Peyer's patch (tissue), 4 donors: ENCODE results near the gene XYLT1. TPM values are rescaled to one million over a fixed set of nuclear protein-coding genes. Genes with fewer than 3 reads are reported as not detected.

Experiments
- DNase-seq, 3 donors: peaks; one replicate each; pipeline ENCODE4 v3.0.0-alpha.2; 2017 to 2019
- H3K27ac ChIP-seq, 4 donors: fragments of 200-600 bp; sonication (generic); one replicate each; pipeline ENCODE4 v1.5.1; 2016 to 2019
- H3K27me3 ChIP-seq, 2 donors: fragments of 200-600 bp; sonication (generic); one replicate each; pipeline ENCODE4 v1.5.1; 2019
- H3K36me3 ChIP-seq, 3 donors: fragments of 200-600 bp; sonication (generic); one replicate each; pipeline ENCODE4 v1.5.1; 2016 to 2019
- H3K4me1 ChIP-seq, 4 donors: fragments of 200-600 bp; sonication (generic); one replicate each; pipeline ENCODE4 v1.5.1; 2016 to 2019
- H3K4me3 ChIP-seq, 4 donors: fragments of 200-600 bp; sonication (generic); 1 replicate in 3 of 4; 2 replicates in 1 of 4; pipeline ENCODE4 v1.5.1; 2016 to 2019; ENCODE audit warnings: mild to moderate bottlenecking in 1 of 4
- H3K9me3 ChIP-seq, 4 donors: fragments of 200-600 bp; sonication (generic); one replicate each; pipeline ENCODE4 v1.5.1; 2016 to 2019; ENCODE audit warnings: mild to moderate bottlenecking in 1 of 4
- CTCF ChIP-seq, 6 experiments: fragments of 450-650 bp in 4 of 6; fragments of 200-600 bp in 2 of 6; sonication (generic) in 1 of 6; IDR thresholded peaks; one replicate each; pipeline ENCODE4 v1.5.1; 2017 to 2019; ENCODE audit warnings: antibody characterized with exemption in 6 of 6, mild to moderate bottlenecking in 3 of 6, moderate library complexity in 1 of 6
- POLR2A ChIP-seq, 2 donors: fragments of 450-650 bp; IDR thresholded peaks; one replicate each; pipeline ENCODE4 v1.5.1; 2017; ENCODE audit warnings: antibody characterized with exemption in 2 of 2, mild to moderate bottlenecking in 2 of 2, moderate library complexity in 2 of 2
- total RNA-seq, 4 donors: library from RNA; depleted of rRNA; stranded (reverse); fragments of >200 nt; gene quantifications; one replicate each; pipeline ENCODE4 v1.1.0, GENCODE V29; 2016

The XYLT1 gene
- total RNA-seq, 4 donors from 2014 or later: 18.7 to 42.1 (median 37.7) TPM

GRCh38 chr16:17117906-17118577 lies 352.7 kb downstream of the XYLT1 start:
- H3K4me1 ChIP-seq: no peaks in the 10 kb centered on the region
- H3K4me3 ChIP-seq: no peak overlapping the region
- no peaks in the 10 kb centered on the region for H3K9me3 ChIP-seq
- no peaks in the 10 kb centered on the region for H3K27me3 ChIP-seq
- peaks cover 0 to 13% (median 0%) of the 10 kb centered on the region in 3 donors for H3K36me3 ChIP-seq
- no peak for DNase-seq
- TF ChIP-seq POLR2A (IDR thresholded peaks at IDR 0.05) (no peak), CTCF (IDR thresholded peaks at IDR 0.05) (no peak)
- no peak overlapping the region for H3K27ac ChIP-seq

GRCh38 chr16:17116595-17117322 lies 354.0 kb downstream of the XYLT1 start:
- Histone ChIP-seq H3K27ac (no peak overlapping the region), H3K36me3 (peaks cover 0 to 13% (median 0%) of the 10 kb centered on the region in 3 donors), H3K27me3 (no peaks in the 10 kb centered on the region), H3K9me3 (no peaks in the 10 kb centered on the region), H3K4me3 (no peak overlapping the region), H3K4me1 (no peaks in the 10 kb centered on the region)
- TF ChIP-seq POLR2A (IDR thresholded peaks at IDR 0.05) (no peak), CTCF (IDR thresholded peaks at IDR 0.05) (no peak)
- no peak for DNase-seq

GRCh38 chr16:17109413-17109812 lies 361.3 kb downstream of the XYLT1 start:
- TF ChIP-seq POLR2A (IDR thresholded peaks at IDR 0.05) (no peak), CTCF (IDR thresholded peaks at IDR 0.05) (no peak)
- Histone ChIP-seq H3K36me3 (no peaks in the 10 kb centered on the region), H3K27me3 (no peaks in the 10 kb centered on the region)

GRCh38 chr16:17108596-17108995 lies 362.2 kb downstream of the XYLT1 start:
- Histone ChIP-seq H3K4me1 (no peaks in the 10 kb centered on the region), H3K36me3 (no peaks in the 10 kb centered on the region), H3K4me3 (no peak overlapping the region), H3K27ac (no peak overlapping the region), H3K27me3 (no peaks in the 10 kb centered on the region), H3K9me3 (no peaks in the 10 kb centered on the region)
- DNase-seq: no peak
- TF ChIP-seq CTCF (IDR thresholded peaks at IDR 0.05) (no peak), POLR2A (IDR thresholded peaks at IDR 0.05) (no peak)

More at GRCh38 chr16:17109413-17109812, 361.3 kb downstream of the XYLT1 start:
- DNase-seq: no peak
- no peaks in the 10 kb centered on the region for H3K9me3 ChIP-seq
- no peak overlapping the region for H3K27ac ChIP-seq
- no peak overlapping the region for H3K4me3 ChIP-seq
- no peaks in the 10 kb centered on the region for H3K4me1 ChIP-seq

GRCh38 chr16:17107450-17107849 lies 363.3 kb downstream of the XYLT1 start:
- TF ChIP-seq CTCF (IDR thresholded peaks at IDR 0.05) (no peak), POLR2A (IDR thresholded peaks at IDR 0.05) (no peak)
- Histone ChIP-seq H3K4me1 (no peaks in the 10 kb centered on the region), H3K9me3 (no peaks in the 10 kb centered on the region), H3K36me3 (no peaks in the 10 kb centered on the region), H3K27me3 (no peaks in the 10 kb centered on the region), H3K27ac (no peak overlapping the region), H3K4me3 (no peak overlapping the region)
- DNase-seq: no peak
